PC-9 (cell line): Measurements from ENCODE around the gene GRIN3A. TPM values are rescaled to one million over a fixed set of nuclear protein-coding genes. Genes with fewer than 3 reads are reported as not detected.

ENCODE experiments used
- BruUV-seq: library from RNA; stranded (reverse); fragments of 400-500 nt; replicated peaks from 2 replicates; lab custom pipeline; 2021; lab: Mats Ljungman, UMichigan
- CTCF ChIA-PET: fragments of 300-600 bp; sonication (Branson Sonifier 250); formaldehyde crosslinking; loops from one replicate; lab custom pipeline; 2022; ENCODE audit warnings: antibody characterized with exemption; lab: Charles Lee
- POLR2A ChIA-PET: fragments of 300-600 bp; sonication (Branson Sonifier 250); formaldehyde crosslinking; loops from one replicate; lab custom pipeline; 2022; ENCODE audit warnings: antibody characterized with exemption; ENCODE audit not compliant: unreplicated experiment; lab: Charles Lee
- DNase-seq, 2 experiments: peaks; one replicate each; pipeline versions ENCODE4 v3.0.0 to v3.0.0-alpha.2; 2015 to 2022; ENCODE audit warnings: mixed read lengths in 1 of 2
- H2AFZ ChIP-seq: fragments of 200-600 bp; sonication (generic); 2 replicates; pipeline ENCODE4 v1.8.1; 2017; ENCODE audit warnings: antibody characterized with exemption
- H3F3A ChIP-seq: fragments of 200-600 bp; sonication (generic); 2 replicates; pipeline ENCODE4 v1.8.1; 2017; ENCODE audit warnings: antibody characterized with exemption, mild to moderate bottlenecking, low read depth; ENCODE audit not compliant: insufficient read depth
- H3K27ac ChIP-seq: fragments of 200-600 bp; sonication (generic); 2 replicates; pipeline ENCODE4 v1.6.1; 2016; ENCODE audit warnings: mixed run types
- H3K27me3 ChIP-seq: fragments of 200-600 bp; sonication (generic); 2 replicates; pipeline ENCODE4 v1.6.1; 2016; ENCODE audit warnings: low read depth, mixed run types; ENCODE audit not compliant: insufficient read depth
- H3K36me3 ChIP-seq: fragments of 200-600 bp; sonication (generic); 2 replicates; pipeline ENCODE4 v1.6.1; 2016; ENCODE audit warnings: low read depth, mixed run types
- H3K4me1 ChIP-seq: fragments of 200-600 bp; sonication (generic); replicated peaks from 2 replicates; pipeline ENCODE4 v1.6.1; 2016; ENCODE audit warnings: mixed run types; ENCODE audit not compliant: insufficient read depth
- H3K4me2 ChIP-seq: fragments of 200-600 bp; sonication (generic); 2 replicates; pipeline ENCODE4 v1.6.1; 2017; ENCODE audit warnings: mixed run types
- H3K4me3 ChIP-seq: fragments of 200-600 bp; sonication (generic); 2 replicates; pipeline ENCODE4 v1.6.1; 2016; ENCODE audit warnings: mixed run types
- H3K79me2 ChIP-seq: fragments of 200-600 bp; sonication (generic); 2 replicates; pipeline ENCODE4 v1.6.1; 2017; ENCODE audit warnings: low read depth, mixed run types
- H3K9me2 ChIP-seq: fragments of 200-600 bp; sonication (generic); 2 replicates; pipeline ENCODE4 v1.8.1; 2017; ENCODE audit warnings: mild to moderate bottlenecking; ENCODE audit not compliant: insufficient read depth
- H3K9me3 ChIP-seq: fragments of 200-600 bp; sonication (generic); 2 replicates; pipeline ENCODE4 v1.8.1; 2016; ENCODE audit warnings: low read depth; ENCODE audit not compliant: insufficient read depth
- H4K20me1 ChIP-seq: fragments of 200-600 bp; sonication (generic); 2 replicates; pipeline ENCODE4 v1.8.1; 2017; ENCODE audit not compliant: insufficient read depth
- EZH2 ChIP-seq: fragments of 200-600 bp; sonication (generic); IDR thresholded peaks from 2 replicates; pipeline ENCODE4 v1.8.0; 2017; ENCODE audit warnings: antibody characterized with exemption, low read depth
- intact Hi-C: fragments of 100-400 bp; cut with micrococcal nuclease; formaldehyde crosslinking; loops from one replicate; pipeline ENCODE4 v1.10.0; 2022; ENCODE audit not compliant: unreplicated experiment
- total RNA-seq: library from RNA; stranded (reverse); gene quantifications from 2 replicates; pipeline ENCODE4 v1.2.3, GENCODE V29; 2021
- TF ChIP-seq, protein P1 (sequence below): fragments of 200-600 bp; sonication (generic); conservative IDR thresholded peaks from 2 replicates; pipeline ENCODE4 v1.6.1; 2017; ENCODE audit warnings: mixed run types, antibody characterized with exemption, mild to moderate bottlenecking, moderate library complexity

Gene GRIN3A
- total RNA-seq, 1 experiment from 2014 or later, result not detected

GRCh38 chr9:101536938-101537337 lies 201.5 kb downstream of the GRIN3A start:
- Histone ChIP-seq H3K27ac (no peak overlapping the region), H3K4me3 (no peak overlapping the region), H2AFZ (no peak overlapping the region), H3K9me2 (no peaks in the 10 kb centered on the region), H3K4me1 (peaks cover 9% of the 10 kb centered on the region), H4K20me1 (no peaks in the 10 kb centered on the region; the same call in 1 of the 2 replicates), H3K27me3 (no peaks in the 10 kb centered on the region), H3K79me2 (peaks cover 34% of the 10 kb centered on the region), H3K36me3 (peaks cover 7% of the 10 kb centered on the region), H3K4me2 (no peak overlapping the region), H3F3A (peaks cover 4% of the 10 kb centered on the region; the same call in 1 of the 2 replicates), H3K9me3 (no peaks in the 10 kb centered on the region)
- POLR2A ChIA-PET, result no interaction called here
- TF ChIP-seq, protein P1, sequence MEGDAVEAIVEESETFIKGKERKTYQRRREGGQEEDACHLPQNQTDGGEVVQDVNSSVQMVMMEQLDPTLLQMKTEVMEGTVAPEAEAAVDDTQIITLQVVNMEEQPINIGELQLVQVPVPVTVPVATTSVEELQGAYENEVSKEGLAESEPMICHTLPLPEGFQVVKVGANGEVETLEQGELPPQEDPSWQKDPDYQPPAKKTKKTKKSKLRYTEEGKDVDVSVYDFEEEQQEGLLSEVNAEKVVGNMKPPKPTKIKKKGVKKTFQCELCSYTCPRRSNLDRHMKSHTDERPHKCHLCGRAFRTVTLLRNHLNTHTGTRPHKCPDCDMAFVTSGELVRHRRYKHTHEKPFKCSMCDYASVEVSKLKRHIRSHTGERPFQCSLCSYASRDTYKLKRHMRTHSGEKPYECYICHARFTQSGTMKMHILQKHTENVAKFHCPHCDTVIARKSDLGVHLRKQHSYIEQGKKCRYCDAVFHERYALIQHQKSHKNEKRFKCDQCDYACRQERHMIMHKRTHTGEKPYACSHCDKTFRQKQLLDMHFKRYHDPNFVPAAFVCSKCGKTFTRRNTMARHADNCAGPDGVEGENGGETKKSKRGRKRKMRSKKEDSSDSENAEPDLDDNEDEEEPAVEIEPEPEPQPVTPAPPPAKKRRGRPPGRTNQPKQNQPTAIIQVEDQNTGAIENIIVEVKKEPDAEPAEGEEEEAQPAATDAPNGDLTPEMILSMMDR, result no peak
- no TSS peak for BruUV-seq
- no peak for DNase-seq
- CTCF ChIA-PET, result no interaction called here
- intact Hi-C loops, result no loop called here

GRCh38 chr9:101536351-101536750 lies 202.1 kb downstream of the GRIN3A start:
- peak overlapping the region; percentile 7; the same call in 1 of the 2 replicates for H3K4me2 ChIP-seq

DNA sequence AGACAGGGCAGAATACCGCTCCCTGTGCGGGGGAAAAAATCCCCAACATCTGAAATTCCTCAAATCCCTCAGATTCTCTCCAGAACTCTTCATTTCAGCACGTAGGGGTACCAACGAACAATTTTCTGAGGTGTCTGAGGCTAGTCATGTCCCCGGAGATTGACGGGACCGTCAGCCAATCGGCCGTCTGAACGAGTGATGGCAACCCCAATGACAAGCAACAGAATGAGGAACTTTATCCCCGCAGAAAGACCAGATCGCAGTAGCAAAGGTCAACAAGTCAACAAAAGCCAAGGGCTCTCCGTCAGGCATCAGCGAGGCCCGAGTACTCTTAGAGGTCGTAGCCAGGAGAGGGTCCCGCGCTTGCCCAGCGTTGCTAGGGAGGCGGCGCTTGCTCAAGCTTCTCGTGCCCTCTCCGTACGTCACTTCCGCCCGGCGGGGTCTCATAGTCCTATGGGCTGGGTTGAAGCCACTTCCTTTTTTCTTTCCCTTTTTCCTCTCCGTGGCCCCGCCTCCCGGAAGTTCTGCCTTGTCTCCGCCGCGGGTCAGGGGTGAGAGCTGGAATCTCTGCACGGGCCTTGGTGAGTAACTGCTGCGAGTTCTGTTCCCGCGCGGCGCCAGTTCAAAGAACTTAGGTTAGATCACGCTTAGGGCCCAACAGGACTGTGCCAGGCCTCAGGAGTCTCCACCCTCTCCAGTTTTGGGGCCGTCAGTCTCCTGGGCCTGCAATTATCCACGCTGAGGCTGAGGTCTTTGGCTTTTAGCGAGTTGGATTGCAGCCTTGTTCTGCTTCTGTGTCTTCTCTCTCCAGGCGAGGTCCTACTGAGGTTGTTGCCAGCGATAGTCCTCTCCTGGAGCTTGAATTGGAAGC lies 204.9 kb downstream of the GRIN3A start, which contains the start of gene RNF20:
RNF20 (plus strand) TSS at position 520 of the 871 bp plus-strand sequence. CDS start 1,571 bp downstream, outside the sequence.
- CTCF ChIA-PET, result interaction anchor here (0.7 to 1.4 kb wide), 2 partner anchors 84 to 1181 kb away, joined by 3 to 4 read pairs; partner anchors contain the start of gene TEX10
- H3K79me2 ChIP-seq, result peaks cover 34% of the 10 kb centered on the region

More at GRCh38 chr9:101536351-101536750, 202.1 kb downstream of the GRIN3A start:
- DNase-seq, result no peak
- intact Hi-C loops, result no loop called here
- no peaks in the 10 kb centered on the region for H3K27me3 ChIP-seq
- peaks cover 4% of the 10 kb centered on the region; the same call in 1 of the 2 replicates for H3F3A ChIP-seq
- H3K27ac ChIP-seq, result no peak overlapping the region
- BruUV-seq, result no TSS peak
- no peaks in the 10 kb centered on the region for H3K9me2 ChIP-seq
- no peak overlapping the region for H2AFZ ChIP-seq
- peaks cover 34% of the 10 kb centered on the region for H3K79me2 ChIP-seq
- H3K36me3 ChIP-seq, result peaks cover 7% of the 10 kb centered on the region
- H3K4me1 ChIP-seq, result peaks cover 9% of the 10 kb centered on the region
- ChIA-PET CTCF (no interaction called here), POLR2A (no interaction called here)
- H3K9me3 ChIP-seq, result no peaks in the 10 kb centered on the region
- no peaks in the 10 kb centered on the region for H4K20me1 ChIP-seq
- H3K4me3 ChIP-seq, result no peak overlapping the region
- TF ChIP-seq, protein P1, result no peak
- TF ChIP-seq EZH2, result no peak

More for the DNA sequence above, 204.9 kb downstream of the GRIN3A start, which contains the start of gene RNF20:
- H4K20me1 ChIP-seq, result no peaks in the 10 kb centered on the region
- H3K9me3 ChIP-seq, result no peaks in the 10 kb centered on the region
- peaks cover 4% of the 10 kb centered on the region; the same call in 1 of the 2 replicates for H3F3A ChIP-seq
- POLR2A ChIA-PET, result no interaction called here
- BruUV-seq, result TSS peak; percentile 78
- H3K4me2 ChIP-seq, result peak within 1 kb of the TSS; percentile 90
- H3K27me3 ChIP-seq, result no peaks in the 10 kb centered on the region
- H3K4me3 ChIP-seq, result peak within 1 kb of the TSS; percentile 63
- peaks cover 9% of the 10 kb centered on the region for H3K4me1 ChIP-seq
- peaks cover 7% of the 10 kb centered on the region for H3K36me3 ChIP-seq
- intact Hi-C loops, result loop anchor here (1.0 to 2.0 kb wide), 3 partner anchors 85 to 935 kb away; partner anchors contain the start of genes MRPL50 and ZNF189
- TF ChIP-seq, protein P1, result no peak
- TF ChIP-seq EZH2, result no peak
- peak within 1 kb of the TSS; percentile 65 for H3K27ac ChIP-seq
- peak; percentile 96 to 98 for DNase-seq
- H2AFZ ChIP-seq, result peak within 1 kb of the TSS; percentile 93
- H3K9me2 ChIP-seq, result no peaks in the 10 kb centered on the region
